H1 (cell line): ENCODE data around the gene RBM25.

Experiments used
- FOSL1 ChIP-seq: IDR thresholded peaks from 2 replicates; pipeline ENCODE4 v1.6.1; 2011; ENCODE audit warnings: mild to moderate bottlenecking, low read depth, low read length, moderate library complexity; ENCODE audit not compliant: insufficient read depth
- JUN ChIP-seq: IDR thresholded peaks from 2 replicates; pipeline ENCODE4 v1.6.1; 2011; ENCODE audit warnings: low read depth, mild to moderate bottlenecking, improper control_type of control experiment, low read length
- POLR2A ChIP-seq, 2 experiments: IDR thresholded peaks; 1 replicate in 1 of 2; 2 replicates in 1 of 2; pipeline ENCODE4 v1.6.1; 2011; ENCODE audit warnings: low read depth in 2 of 2, low read length in 2 of 2, mild to moderate bottlenecking in 2 of 2; ENCODE audit errors: control extremely low read depth in 1 of 2
- RXRA ChIP-seq: IDR thresholded peaks from 2 replicates; pipeline ENCODE4 v1.6.1; 2011; ENCODE audit warnings: low read depth, mild to moderate bottlenecking, low read length, moderate library complexity; ENCODE audit not compliant: insufficient read depth
- SIN3A ChIP-seq, 2 experiments: IDR thresholded peaks in 1 of 2; conservative IDR thresholded peaks in 1 of 2; 2 replicates each; pipeline ENCODE4 v1.6.1; 2011 to 2012; ENCODE audit warnings: low read length in 2 of 2, improper control_type of control experiment in 1 of 2, low read depth in 1 of 2, mild to moderate bottlenecking in 1 of 2
- TAF1 ChIP-seq: IDR thresholded peaks from 2 replicates; pipeline ENCODE4 v1.6.1; 2011; ENCODE audit warnings: mild to moderate bottlenecking, low read depth, low read length
- TCF12 ChIP-seq: IDR thresholded peaks from 2 replicates; pipeline ENCODE4 v1.6.1; 2011; ENCODE audit warnings: low read depth, mild to moderate bottlenecking, low read length
- TF ChIP-seq, protein P1 (sequence below), 3 experiments: IDR thresholded peaks; 1 replicate in 2 of 3; 2 replicates in 1 of 3; pipeline versions ENCODE4 v1.5.1 to v1.6.1; 2011; ENCODE audit warnings: low read length in 3 of 3, mild to moderate bottlenecking in 3 of 3, inconsistent platforms in 2 of 3, low read depth in 1 of 3, moderate library complexity in 1 of 3; ENCODE audit not compliant: insufficient read depth in 1 of 3; ENCODE audit errors: control extremely low read depth in 1 of 3
- TF ChIP-seq, protein P2 (sequence below): IDR thresholded peaks from 2 replicates; pipeline ENCODE4 v1.6.1; 2012; ENCODE audit warnings: inconsistent platforms

DNA sequence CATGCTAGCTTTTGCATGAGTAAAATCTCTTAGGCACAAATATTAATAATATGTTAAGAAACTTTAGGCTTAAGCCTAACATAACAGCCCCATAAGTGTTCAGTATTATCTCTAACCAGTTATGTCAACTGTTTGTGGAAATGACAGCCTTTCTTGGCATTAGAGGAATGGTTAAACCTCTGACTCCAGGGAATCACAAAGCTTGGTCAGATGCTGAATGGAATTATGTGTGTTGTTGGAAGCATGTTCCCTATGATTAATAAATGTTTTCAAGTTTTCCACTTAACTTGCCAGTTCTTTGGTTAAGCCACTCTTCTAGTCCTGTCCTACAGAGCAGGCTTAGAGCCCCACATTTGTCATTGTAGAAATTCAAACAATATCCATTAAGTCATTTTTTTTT lies 94.9 kb downstream of the RBM25 start:
- TF ChIP-seq, protein P1, sequence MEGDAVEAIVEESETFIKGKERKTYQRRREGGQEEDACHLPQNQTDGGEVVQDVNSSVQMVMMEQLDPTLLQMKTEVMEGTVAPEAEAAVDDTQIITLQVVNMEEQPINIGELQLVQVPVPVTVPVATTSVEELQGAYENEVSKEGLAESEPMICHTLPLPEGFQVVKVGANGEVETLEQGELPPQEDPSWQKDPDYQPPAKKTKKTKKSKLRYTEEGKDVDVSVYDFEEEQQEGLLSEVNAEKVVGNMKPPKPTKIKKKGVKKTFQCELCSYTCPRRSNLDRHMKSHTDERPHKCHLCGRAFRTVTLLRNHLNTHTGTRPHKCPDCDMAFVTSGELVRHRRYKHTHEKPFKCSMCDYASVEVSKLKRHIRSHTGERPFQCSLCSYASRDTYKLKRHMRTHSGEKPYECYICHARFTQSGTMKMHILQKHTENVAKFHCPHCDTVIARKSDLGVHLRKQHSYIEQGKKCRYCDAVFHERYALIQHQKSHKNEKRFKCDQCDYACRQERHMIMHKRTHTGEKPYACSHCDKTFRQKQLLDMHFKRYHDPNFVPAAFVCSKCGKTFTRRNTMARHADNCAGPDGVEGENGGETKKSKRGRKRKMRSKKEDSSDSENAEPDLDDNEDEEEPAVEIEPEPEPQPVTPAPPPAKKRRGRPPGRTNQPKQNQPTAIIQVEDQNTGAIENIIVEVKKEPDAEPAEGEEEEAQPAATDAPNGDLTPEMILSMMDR (IDR thresholded peaks at IDR 0.05; ENCODE audit: control extremely low read depth in 1 of 3, insufficient read depth in 1 of 3, low read depth in 1 of 3, low read length in 3 of 3), result no peak
- TF ChIP-seq TCF12, result no peak
- no peak for TF ChIP-seq TAF1
- no peak for TF ChIP-seq SIN3A (conservative IDR thresholded peaks at IDR 0.05 in 1 of 2, IDR thresholded peaks at IDR 0.05 in 1 of 2; ENCODE audit: low read depth in 1 of 2, low read length in 2 of 2)
- TF ChIP-seq FOSL1, result no peak
- TF ChIP-seq POLR2A (IDR thresholded peaks at IDR 0.05; ENCODE audit: control extremely low read depth in 1 of 2, low read depth in 2 of 2, low read length in 2 of 2), result no peak
- TF ChIP-seq, protein P2, sequence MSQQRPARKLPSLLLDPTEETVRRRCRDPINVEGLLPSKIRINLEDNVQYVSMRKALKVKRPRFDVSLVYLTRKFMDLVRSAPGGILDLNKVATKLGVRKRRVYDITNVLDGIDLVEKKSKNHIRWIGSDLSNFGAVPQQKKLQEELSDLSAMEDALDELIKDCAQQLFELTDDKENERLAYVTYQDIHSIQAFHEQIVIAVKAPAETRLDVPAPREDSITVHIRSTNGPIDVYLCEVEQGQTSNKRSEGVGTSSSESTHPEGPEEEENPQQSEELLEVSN, result no peak
- no peak for TF ChIP-seq JUN
- no peak for TF ChIP-seq RXRA
